GM18861 (cell line): ENCODE data around the gene JPH3.

Source experiments
- ATAC-seq: cut with Tn5 transposase; IDR thresholded peaks from one replicate; pipeline ENCODE4 v1.9.1; 2021; ENCODE audit not compliant: unreplicated experiment

JPH3 gene

DNA sequence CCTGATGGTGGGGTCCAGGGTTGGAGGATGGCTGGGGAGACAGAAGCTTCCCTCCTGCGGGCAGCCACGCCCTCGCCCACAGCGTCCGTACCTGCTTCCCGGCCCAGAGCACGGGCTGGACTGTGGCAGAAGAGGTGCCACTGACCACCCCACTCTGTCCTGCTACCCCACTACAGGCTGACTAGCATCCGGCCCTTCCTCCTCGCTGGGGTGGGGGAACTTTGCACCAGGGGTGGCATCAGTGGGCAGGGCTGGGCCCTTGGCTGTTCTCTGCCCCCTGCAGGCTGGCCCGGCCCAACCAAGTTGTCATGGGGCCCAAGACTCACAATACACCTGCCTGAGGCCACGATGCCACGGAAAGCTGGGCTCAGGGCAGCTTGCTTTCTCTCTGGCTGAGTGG is 90.4 kb downstream of the JPH3 start:
- ATAC-seq: no peak

DNA sequence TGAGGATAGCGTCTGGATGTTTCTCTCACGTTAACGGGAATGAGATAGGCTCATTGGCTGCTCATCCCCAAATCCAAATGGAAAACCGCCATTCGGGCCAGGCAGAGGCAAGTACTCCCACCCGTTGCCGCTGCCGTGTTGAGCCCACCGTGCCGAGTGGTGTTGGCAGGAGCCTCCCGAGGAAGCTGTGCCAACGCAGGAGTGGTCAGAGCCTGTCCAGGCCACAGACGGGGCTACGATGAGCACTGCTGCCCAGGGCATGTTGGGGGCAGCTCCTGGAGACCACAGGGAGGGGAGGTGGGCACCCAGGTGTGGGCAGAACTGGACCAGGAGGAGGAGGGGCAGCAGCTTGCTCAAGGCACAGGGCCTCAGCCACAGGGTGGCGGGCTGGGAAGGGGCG is 91.5 kb downstream of the JPH3 start:
- no peak for ATAC-seq

DNA sequence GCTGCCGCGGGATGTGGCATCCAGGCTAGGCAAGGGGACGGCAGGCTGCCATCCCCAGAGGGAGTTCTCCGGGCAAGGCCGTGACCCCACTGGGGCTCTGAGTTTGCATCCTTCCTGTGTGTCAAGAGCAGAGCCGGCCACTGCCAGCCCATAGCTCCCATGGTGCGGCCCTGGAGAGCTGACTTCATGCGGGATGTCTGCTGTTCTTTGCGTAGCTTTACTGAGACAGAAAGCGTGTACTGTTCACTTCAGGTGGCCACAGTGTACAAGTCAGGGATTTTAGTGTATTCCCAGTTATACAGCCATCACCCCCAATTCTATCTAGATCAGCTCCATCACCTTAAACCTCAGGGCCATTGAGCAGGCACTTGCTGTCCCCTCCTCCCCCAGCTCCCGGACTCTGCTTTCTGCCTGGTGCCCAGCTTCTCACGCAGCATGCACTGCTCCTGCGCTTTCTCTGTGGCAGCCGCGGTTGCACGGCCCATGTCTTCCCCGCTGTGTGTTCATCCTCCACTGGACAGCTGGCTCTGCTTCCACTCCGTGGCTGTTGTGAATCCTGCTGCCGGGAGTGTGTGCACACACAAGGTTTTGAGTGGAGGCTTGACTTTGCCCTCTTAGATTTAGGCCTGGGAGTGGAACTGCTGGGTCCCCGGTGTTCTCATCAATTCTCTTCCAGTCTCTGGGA is 92.3 kb downstream of the JPH3 start:
- ATAC-seq: no peak

DNA sequence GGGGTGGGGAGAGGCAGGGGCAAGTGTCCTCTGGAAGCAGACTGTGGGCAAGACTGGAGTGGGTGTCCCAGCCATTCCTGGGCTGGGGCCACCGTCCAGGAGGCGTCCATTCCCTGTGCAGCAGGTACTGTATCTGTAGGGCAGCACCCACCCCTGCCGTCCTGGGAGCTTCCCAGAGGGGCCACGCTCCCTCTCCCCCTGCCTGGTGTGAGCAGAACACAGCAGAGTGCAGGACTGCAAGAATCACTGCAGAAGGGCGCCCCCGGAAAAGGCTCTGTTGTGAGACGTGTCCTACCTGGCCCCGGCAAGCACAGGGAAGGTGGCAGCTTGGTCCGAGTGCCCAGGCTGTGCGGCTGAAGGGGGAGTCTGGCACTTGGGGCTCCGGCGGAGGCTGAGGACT is 93.2 kb downstream of the JPH3 start:
- ATAC-seq: no peak

DNA sequence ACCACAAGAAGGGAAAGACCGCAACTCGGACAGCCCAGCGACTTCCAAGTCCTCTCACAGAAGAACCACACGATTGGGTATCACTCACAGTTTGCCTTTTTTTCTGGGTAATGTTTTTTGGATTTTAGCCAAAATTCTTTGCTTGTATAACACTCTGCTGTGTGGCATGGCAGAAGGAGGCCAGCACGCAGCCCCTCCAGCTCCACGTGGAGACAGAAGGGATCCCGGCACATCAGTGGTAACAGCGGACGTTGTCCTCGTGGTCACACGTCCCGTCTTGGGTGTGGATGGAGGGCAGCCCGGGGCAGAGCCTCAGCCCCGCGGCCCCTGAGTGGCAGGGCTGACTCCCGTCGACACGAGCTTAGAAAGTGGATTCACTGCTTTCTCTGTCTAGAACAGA is 94.4 kb downstream of the JPH3 start:
- ATAC-seq: no peak

DNA sequence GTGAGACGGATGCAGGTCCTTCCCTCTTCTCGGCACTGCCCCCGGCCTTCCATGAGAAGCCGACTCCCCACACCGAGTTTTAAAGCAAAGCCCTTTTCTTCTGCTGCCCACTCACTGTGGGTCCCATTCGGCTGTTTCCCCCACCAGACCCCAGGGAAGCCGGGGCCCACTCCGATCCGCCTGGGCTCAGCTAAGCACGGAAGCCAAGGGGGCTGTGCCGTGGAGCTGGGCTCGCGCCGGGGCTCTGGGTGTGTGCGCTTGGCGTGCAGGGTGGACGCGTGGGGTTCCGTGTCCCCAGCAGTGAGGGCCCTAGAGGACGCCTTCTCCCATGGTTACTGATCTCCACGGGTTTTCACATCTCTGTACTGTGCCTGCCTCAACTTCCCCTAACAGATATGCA is 94.9 kb downstream of the JPH3 start:
- no peak for ATAC-seq

DNA sequence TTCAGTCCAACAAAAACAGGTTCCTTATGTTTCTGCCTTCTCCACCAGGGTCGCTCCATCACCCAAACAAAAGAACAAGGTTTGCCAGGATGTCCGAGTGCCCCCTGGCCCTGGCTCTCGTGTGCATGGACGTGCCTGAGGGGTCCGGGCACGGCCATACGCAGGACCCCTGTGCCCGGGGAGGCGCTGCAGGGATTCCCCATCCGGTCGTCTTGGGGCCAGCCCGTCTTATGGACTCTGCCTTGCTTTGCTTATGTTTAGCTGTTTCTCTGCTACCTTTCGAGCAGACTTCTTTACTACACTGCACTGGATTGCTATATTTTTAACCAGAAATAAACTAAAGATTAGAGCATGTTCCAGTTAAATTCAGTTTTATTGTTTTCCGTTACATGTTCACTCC is 95.5 kb downstream of the JPH3 start:
- ATAC-seq: no peak

DNA sequence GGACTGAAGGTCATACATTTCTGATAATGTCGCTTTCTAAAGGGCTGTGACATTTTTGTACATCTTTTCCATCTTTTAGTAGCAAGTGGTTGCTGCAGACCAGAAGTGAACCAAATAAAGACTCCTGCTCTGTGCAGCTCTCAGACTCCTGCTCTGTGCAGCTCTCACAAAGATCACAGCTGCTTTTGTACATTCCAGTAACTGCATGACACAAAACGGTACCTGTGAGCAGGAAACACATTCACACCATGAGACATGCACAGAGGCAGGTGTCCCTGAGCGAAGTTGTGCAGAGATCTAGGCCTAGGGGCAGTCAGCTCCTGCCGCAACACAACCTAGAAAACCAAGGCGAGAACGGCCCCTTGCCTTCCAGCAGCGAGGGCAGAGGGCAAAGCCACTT is 95.9 kb downstream of the JPH3 start:
- ATAC-seq: peak; percentile 30

DNA sequence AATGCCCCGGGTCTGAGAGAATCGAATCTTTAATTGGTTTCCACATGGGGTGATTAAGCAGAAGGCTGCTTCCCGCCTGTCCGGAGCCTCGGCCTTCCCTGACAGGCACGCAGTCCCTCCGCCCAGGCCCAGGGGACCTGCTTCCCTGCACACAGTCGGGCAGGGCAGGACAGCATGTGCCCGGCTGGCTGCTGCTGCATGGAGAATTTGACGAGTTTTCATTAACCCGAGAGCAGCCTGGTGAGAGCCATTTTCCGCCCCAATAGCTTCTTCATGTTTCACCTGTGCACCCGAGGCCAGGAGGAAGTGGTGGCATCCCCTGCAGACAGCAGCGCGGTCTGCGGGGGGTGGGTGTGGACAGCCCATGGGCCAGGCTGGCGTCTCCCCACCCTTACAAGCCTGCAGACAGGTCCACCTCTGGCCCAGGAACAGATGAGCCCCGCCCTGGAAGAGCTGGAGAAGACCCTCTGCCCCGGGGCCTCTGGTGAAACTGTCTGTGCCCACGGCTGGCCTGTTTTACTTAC is 96.4 kb downstream of the JPH3 start:
- no peak for ATAC-seq

DNA sequence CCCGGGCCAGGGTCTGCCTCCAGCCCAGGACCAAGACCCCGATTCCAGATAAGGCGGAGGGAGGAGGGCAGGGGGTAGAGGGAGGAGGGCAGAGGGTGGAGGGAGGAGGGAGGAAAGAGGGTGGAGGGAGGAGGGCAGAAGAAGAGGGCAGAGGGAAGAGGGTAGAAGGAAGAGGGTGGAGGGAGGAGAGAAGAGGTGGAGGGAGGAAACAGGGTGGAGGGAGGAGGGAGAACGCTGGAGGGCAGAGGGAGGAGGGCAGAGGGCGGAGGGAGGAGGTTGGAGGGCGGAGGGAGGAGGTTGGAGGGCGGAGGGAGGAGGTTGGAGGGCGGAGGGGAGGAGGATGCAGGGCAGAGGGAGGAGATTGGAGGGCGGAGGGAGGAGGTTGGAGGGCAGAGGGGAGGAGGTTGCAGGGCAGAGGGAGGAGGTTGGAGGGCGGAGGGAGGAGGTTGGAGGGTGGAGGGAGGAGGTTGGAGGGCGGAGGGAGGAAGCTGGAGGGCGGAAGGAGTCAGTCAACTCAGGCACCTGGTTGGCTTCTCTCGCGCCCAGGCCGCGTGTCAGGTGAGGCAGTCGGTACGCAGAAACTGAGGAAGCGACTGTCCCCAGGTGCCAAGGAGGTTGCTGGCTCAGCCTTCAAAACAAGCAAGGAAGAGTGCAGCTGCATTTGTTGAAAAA is 98.2 kb downstream of the JPH3 start:
- no peak for ATAC-seq

DNA sequence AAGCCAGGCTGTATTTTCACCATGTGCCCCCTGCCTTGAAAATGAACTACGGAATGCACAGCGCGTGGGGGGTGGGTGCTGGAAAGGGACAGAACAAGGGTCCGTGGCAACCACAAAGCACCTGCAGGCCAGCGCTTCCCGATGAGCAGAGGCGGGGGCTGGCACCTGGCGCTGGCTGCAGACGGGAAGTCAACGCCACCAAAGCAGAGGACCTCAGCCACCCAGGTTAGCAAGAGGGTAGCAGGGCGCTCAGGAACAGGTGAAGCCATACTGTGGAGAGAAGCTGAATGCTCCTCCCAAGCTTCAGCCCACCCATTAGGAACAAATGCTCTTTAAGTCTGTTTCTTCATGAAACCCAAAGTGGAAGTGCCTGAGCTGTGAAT is 98.8 kb downstream of the JPH3 start:
- ATAC-seq: no peak

DNA sequence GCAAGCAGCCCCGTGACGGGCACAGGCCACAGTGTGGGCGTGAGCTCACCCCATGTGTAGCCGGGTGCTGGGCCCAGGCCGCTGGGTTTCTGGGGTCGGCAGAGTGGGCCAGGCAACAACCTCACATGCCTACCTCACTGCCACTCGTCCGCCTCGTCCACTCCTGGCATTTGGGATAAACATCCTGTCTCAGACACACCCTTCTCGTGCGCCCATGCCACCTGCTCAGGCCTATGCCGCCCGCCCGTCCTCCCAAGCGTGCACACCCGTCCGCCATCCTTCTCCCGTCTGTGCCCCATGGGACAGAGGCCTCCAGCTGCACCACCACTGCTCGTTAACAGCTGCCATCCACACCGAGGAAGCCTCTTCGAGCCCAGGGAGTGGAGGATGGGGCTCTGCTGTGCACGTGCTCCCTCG is 99.2 kb downstream of the JPH3 start:
- ATAC-seq: no peak

DNA sequence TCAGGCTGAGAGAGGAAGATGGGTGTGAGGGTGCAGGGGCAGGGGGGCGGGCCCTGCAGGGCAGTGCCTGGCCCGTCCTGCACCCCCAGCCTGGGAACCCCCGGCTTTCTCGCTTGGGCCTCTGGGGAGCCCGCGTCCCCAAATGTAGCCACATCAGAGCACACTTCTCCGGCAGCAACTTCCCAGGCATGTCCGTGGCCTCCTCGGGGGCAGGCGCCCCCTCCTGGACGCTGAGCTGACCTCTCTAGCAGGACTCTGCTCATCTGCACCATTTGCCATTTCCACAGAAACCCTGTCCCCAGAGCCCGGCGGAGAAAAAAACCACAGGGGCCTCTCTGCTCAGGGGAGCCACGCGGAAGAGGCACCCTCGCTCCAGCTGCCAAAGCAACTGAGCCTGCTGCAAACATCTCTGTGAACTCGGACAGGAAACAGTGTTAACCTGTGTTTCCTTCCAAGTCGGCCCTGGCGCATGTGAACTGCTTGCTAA is 100.1 kb downstream of the JPH3 start:
- peak; percentile 54 for ATAC-seq

DNA sequence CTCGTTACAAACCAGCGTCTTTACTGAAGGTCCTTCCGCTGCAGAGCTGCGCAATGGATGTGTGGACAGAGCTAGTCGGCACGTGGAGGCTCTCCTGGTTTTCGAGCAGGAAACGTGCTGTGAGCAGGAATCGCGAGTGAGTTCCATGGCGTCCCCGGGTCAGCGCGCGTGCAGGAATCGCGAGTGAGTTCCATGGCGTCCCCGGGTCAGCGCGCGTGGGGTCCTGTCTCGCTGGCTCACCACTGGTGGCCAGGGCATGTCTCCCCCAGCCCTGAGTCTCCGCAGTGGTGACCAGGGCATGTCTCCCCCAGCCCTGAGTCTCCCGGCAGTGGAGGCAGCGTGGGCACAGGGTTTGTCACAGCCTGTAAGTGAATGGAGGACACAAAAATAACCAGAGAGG is 100.8 kb downstream of the JPH3 start:
- ATAC-seq: no peak

DNA sequence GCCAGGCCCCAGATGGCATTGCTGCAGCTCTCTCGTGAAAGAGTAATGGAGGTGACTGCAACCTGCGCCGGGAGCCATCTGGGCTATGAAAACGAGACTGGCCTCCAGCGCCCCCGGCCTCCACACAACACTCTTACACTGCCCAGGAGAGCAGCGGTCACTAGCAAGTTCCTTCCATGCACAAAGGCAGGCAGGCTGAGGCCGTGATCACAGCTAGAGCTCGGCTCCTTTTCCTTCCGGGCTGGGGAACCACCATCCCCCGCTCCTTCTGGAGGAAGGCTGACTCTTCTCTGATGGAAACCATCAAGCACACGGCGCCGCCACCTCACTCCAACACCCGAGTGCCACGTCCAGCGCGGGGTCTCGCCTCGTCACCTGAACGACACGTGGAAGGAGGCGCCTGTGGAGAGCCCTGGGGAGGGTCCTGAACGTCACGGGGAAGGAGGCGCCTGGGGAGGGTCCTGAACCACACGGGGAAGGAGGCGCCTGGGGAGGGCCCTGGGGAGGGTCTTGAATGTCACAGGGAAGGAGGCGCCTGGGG is 101.6 kb downstream of the JPH3 start:
- ATAC-seq: no peak

DNA sequence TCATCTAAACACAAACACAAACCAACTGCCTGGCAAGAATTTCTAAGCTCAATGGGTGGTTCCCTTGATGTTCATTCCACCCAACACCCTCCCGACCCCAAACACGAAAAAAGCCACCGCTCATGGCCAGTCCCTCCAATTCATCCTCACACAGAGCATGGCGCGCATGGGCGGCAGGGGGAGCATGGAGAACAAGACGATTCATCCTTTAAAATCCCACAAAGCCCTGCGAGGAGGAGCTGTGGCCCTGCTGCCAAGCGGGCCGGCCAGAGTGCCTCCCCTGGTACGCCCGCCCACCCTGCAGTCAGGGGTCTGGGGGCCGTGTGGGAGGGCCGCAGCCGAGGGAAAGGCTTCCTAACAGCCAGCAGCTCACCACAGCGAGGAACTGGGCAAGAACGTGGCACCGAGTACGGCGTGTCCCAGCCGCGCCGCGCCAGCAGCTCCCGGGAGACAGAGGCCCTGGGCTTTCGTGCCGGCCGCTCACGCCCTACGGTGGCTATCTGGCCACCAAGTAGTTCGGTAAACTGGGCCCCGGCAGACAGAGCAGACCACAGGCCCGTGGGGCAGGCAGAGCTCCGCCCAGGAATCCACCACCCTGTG is 102.5 kb downstream of the JPH3 start:
- ATAC-seq: no peak

DNA sequence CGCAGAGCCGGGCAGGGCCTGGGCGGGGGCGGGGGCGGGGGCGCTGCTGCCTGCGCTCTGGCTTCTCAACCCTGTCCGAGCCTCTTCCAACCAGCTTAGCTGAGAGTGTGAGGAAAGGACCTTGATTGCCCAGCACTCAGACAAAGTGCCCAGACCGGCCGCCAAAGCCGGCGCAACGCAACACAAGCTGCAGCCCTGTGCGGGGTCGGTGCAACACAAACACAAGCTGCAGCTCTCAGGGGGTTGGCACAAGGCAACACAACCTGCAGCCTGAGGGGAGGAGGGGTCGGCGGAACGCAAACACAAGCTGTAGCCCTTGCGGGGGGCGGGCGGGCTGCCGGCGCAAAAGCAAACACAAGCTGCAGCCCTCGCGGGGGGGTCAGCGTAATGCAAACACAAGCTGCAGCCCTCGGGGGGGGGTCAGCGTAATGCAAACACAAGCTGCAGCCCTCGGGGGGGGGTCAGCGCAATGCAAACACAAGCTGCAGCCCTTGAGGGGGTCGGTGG is 103.5 kb downstream of the JPH3 start:
- ATAC-seq: no peak

DNA sequence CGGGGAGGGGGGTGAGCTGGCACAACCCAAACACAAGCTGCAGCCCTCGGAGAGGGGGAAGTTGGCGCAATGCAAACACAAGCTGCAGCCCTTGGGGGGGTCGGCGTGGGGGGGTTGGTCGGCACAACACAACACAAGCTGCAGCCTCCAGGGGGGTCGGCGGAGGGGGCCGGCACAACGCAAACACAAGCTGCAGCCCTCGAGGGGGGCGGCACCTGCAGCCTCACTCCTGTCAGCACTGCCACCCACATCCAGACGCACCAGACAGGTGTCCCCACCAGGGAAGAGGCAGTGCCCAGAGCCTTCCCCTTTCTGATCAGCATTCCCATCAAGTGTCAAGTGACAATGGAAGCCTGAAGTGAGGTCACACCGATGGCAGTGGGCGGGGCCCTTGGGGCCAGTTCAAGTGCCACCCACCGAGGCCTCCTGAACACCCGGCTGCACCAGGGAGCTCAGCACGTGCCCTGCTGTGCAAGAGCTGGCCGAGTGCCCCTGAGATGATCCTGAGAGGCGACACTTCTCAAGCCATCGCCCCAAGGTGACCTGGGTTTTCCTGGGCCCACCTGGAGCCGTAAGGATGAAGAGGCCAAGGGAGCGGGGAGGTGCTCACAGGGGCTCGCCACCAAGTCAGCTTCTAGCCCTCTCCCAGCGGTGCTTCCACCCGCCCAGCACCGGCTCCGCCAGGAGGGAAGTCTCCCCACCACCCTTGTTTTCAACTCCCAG is 104.1 kb downstream of the JPH3 start:
- ATAC-seq: no peak

DNA sequence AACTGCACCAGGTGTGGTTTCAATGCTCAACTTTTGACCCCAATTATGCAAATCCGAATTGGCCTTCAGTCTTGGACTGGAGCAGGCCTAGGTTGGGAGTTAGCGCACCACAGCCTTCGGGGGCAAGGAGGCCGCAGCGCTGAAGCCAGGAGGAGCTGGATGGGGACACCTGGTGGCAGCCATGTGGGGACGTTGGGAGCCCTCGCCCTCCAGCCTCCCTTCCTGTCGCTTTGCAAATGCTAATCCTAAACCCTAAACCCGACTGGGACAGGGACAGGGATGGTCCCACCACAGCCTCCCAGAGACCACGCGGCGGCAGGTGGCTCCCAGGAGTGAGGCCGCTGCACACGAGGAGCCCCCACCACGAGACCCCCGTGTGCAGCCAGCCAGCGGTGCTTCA is 104.8 kb downstream of the JPH3 start:
- no peak for ATAC-seq

DNA sequence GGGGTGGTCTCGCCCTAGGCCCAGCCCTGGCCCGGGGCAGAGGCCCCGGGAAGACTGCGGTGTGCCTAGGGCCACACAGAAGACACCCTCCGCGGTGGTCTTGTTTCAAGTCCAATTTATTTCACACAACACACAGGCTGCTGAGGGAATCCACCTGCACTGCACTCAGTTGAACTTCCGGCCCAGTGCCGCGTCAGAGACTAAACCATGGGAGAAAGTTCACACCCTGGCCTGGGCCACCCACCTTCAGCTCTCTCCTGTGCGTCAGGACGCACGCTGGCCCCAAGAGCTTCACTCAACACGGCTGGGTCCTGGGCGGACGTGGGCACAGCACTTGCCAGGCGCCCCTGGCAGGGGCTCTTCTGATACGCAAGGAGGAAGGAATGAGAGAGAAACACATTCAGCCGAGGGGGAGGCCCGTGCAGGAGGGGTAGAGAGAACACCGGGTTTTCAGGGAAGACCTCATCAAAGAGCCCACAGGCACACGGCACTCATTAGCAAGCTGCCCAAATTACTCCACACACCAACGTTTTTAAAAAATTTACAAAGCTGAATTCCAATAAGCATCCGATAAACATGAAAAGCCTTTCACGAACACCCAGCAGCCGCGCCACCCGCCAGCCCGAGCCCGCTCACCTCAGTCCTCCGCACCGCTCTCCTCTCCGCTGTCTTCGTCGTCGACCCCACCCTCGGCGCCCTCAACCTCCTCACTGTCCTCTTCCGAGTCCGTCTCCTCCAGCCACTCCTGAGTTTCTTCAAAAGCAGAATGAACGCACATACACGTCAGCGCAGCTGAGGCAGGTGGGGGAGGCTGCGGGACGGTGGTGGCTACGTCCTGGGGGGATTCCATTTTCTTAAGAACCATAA is 105.6 kb downstream of the JPH3 start:
- no peak for ATAC-seq
